Endothelial cell of umbilical vein (primary cell): ENCODE results near the gene BCL11B. TPM values are rescaled to one million over a fixed set of nuclear protein-coding genes. Genes with fewer than 3 reads are reported as not detected.

Source experiments
- BruUV-seq: library from RNA; stranded (reverse); fragments of 400-500 nt; replicated peaks from 2 replicates; lab custom pipeline; 2021; lab: Mats Ljungman, UMichigan
- CTCF ChIA-PET: fragments of 300-600, 350-600 bp; sonication (Branson Sonifier 250); formaldehyde crosslinking; loops from one replicate; lab custom pipeline; 2021; ENCODE audit warnings: antibody characterized with exemption, inconsistent platforms; lab: Charles Lee
- POLR2A ChIA-PET: fragments of 300-600, 350-600 bp; sonication (Branson Sonifier 250); formaldehyde crosslinking; loops from one replicate; lab custom pipeline; 2021; ENCODE audit warnings: antibody characterized with exemption, inconsistent platforms; lab: Charles Lee
- DNase-seq: peaks from one replicate; pipeline ENCODE4 v3.0.0-alpha.2; 2011; ENCODE audit warnings: low read depth, low spot score
- FAIRE-seq: peaks from 2 replicates; lab custom pipeline; 2011; peaks lifted over from hg19 to GRCh38; lab: Jason Lieb, UNC
- H2AFZ ChIP-seq: 2 replicates; pipeline ENCODE4 v1.6.0; 2012; ENCODE audit warnings: low read depth, low read length, control low read depth, inconsistent platforms
- H3K27ac ChIP-seq: 2 replicates; pipeline ENCODE4 v1.5.1; 2011; ENCODE audit warnings: low read depth, mild to moderate bottlenecking, control low read depth, low read length, moderate library complexity; ENCODE audit not compliant: insufficient read depth
- H3K27me3 ChIP-seq, 2 experiments: 2 replicates each; pipeline versions ENCODE4 v1.6.0 to v1.6.1; 2011; ENCODE audit warnings: low read length in 2 of 2, mixed read lengths in 1 of 2; ENCODE audit not compliant: control insufficient read depth in 2 of 2, insufficient read depth in 2 of 2
- H3K36me3 ChIP-seq, 2 experiments: 2 replicates in 1 of 2; 3 replicates in 1 of 2; pipeline ENCODE4 v1.5.1; 2011; ENCODE audit warnings: low read length in 2 of 2, mild to moderate bottlenecking in 1 of 2, moderate library complexity in 1 of 2; ENCODE audit not compliant: control insufficient read depth in 2 of 2, insufficient read depth in 2 of 2; ENCODE audit errors: extremely low read depth in 1 of 2
- H3K4me1 ChIP-seq: 3 replicates; pipeline ENCODE4 v1.5.1; 2011; ENCODE audit warnings: mild to moderate bottlenecking, low read length; ENCODE audit not compliant: control insufficient read depth, insufficient read depth; ENCODE audit errors: extremely low read depth
- H3K4me2 ChIP-seq: 2 replicates; pipeline ENCODE4 v1.6.1; 2011; ENCODE audit warnings: low read length, control low read depth, mixed read lengths; ENCODE audit not compliant: insufficient read depth
- H3K4me3 ChIP-seq, 3 experiments: fragments of 200-600 bp in 1 of 3; sonication (generic), shearing (Covaris generic) in 1 of 3; replicated peaks in 1 of 3; 2 replicates each; pipeline ENCODE4 v1.5.1; 2011 to 2016; ENCODE audit warnings: control low read depth in 3 of 3, low read length in 3 of 3, mild to moderate bottlenecking in 2 of 3, inconsistent platforms in 1 of 3, low read depth in 1 of 3, moderate library complexity in 1 of 3; ENCODE audit not compliant: insufficient read depth in 1 of 3
- H3K79me2 ChIP-seq: 2 replicates; pipeline ENCODE4 v1.6.0; 2012; ENCODE audit warnings: low read length, inconsistent platforms; ENCODE audit not compliant: control insufficient read depth, insufficient read depth
- H3K9ac ChIP-seq: replicated peaks from 2 replicates; pipeline ENCODE3; 2011; ENCODE audit warnings: low read length, control low read depth; ENCODE audit not compliant: insufficient read depth; ENCODE audit errors: extremely low read depth
- H3K9me1 ChIP-seq: replicated peaks from 3 replicates; pipeline ENCODE4 v1.6.0; 2011; ENCODE audit warnings: mild to moderate bottlenecking, low read length; ENCODE audit not compliant: control insufficient read depth, insufficient read depth; ENCODE audit errors: extremely low read depth
- H3K9me3 ChIP-seq: replicated peaks from 2 replicates; pipeline ENCODE4 v1.5.1; 2012; ENCODE audit warnings: low read length, inconsistent platforms; ENCODE audit not compliant: control insufficient read depth, insufficient read depth
- H4K20me1 ChIP-seq: replicated peaks from 2 replicates; pipeline ENCODE3; 2011; ENCODE audit warnings: mild to moderate bottlenecking, low read length; ENCODE audit not compliant: control insufficient read depth, insufficient read depth; ENCODE audit errors: extremely low read depth
- CTCF ChIP-seq, 2 donors: IDR thresholded peaks; 1 replicate in 1 of 2; 2 replicates in 1 of 2; pipeline ENCODE4 v1.5.1; 2011; ENCODE audit warnings: low read length in 2 of 2, mild to moderate bottlenecking in 2 of 2, moderate library complexity in 2 of 2, control low read depth in 1 of 2, inconsistent platforms in 1 of 2, low read depth in 1 of 2; ENCODE audit not compliant: insufficient read depth in 1 of 2; ENCODE audit errors: extremely low read depth in 1 of 2
- EZH2 ChIP-seq: IDR thresholded peaks from 2 replicates; pipeline ENCODE4 v1.6.1; 2012; ENCODE audit warnings: borderline replicate concordance, low read depth, mild to moderate bottlenecking, moderate library complexity, low read length, inconsistent platforms; ENCODE audit not compliant: severe bottlenecking
- FOS ChIP-seq: IDR thresholded peaks from 2 replicates; pipeline ENCODE4 v1.6.1; 2011; ENCODE audit warnings: mild to moderate bottlenecking, low read length, moderate library complexity, borderline replicate concordance; ENCODE audit not compliant: insufficient read depth
- GATA2 ChIP-seq: IDR thresholded peaks from 2 replicates; pipeline ENCODE4 v1.7.0; 2011; ENCODE audit warnings: low read depth, mild to moderate bottlenecking, moderate library complexity, mixed read lengths, low read length; ENCODE audit not compliant: insufficient read length, insufficient read depth
- JUN ChIP-seq: IDR thresholded peaks from 2 replicates; pipeline ENCODE4 v1.6.1; 2011; ENCODE audit warnings: borderline replicate concordance, low read depth; ENCODE audit not compliant: insufficient read length, insufficient read depth
- MAX ChIP-seq: IDR thresholded peaks from 2 replicates; pipeline ENCODE4 v1.6.1; 2011; ENCODE audit not compliant: insufficient read depth, insufficient read length
- MYC ChIP-seq: IDR thresholded peaks from one replicate; pipeline ENCODE4 v1.6.1; 2011; ENCODE audit warnings: mild to moderate bottlenecking, low read depth, low read length
- POLR2A ChIP-seq: IDR thresholded peaks from 2 replicates; pipeline ENCODE4 v1.6.1; 2012; ENCODE audit warnings: low read depth, mild to moderate bottlenecking, control low read depth, low read length
- POLR2AphosphoS5 ChIP-seq: IDR thresholded peaks from 2 replicates; pipeline ENCODE4 v1.6.1; 2012; ENCODE audit warnings: low read depth, mild to moderate bottlenecking, control low read depth, low read length, moderate library complexity; ENCODE audit not compliant: insufficient read depth
- dilution Hi-C: fragments of 300-500 bp; cut with MboI; formaldehyde crosslinking; loops from one replicate; pipeline ENCODE4 v1.15.0; 2019; ENCODE audit warnings: low sequenced_read_pairs; ENCODE audit not compliant: extremely low pct_ligation_motif_present
- intact Hi-C: fragments of 100-400 bp; cut with micrococcal nuclease; formaldehyde crosslinking; loops from one replicate; pipeline ENCODE4 v1.10.0; 2022
- polyA plus RNA-seq, 4 experiments: library from polyadenylated mRNA; depleted of rRNA in 3 of 4; stranded (reverse) in 3 of 4; unstranded in 1 of 4; fragments of >200 nt; gene quantifications; 2 replicates each; pipeline versions ENCODE4 v1.2.1 to v1.2.3, GENCODE V29; 2011 to 2012; ENCODE audit warnings: missing spikeins in 1 of 4
- total RNA-seq: library from RNA; stranded (reverse); gene quantifications from 2 replicates; pipeline ENCODE4 v1.2.3, GENCODE V29; 2021

The BCL11B gene
- total and polyA plus RNA-seq, 2 donors (not counting 3 experiments of a cell fraction or from before 2014, with no cell fraction given), result 0.03 to 0.07 TPM

GRCh38 chr14:99175331-99176155 lies 96.5 kb downstream of the BCL11B start:
- ChIA-PET CTCF (interaction anchor here (1.4 kb wide), 1 partner anchor 12 kb away, joined by 4 read pairs; no protein-coding TSS in a partner anchor), POLR2A (no interaction called here)
- intact Hi-C loops, result no loop called here
- no peaks in the 10 kb centered on the region for H3K36me3 ChIP-seq
- no peak overlapping the region for H3K4me3 ChIP-seq
- no peaks in the 10 kb centered on the region for H3K79me2 ChIP-seq
- H3K4me2 ChIP-seq, result no peak overlapping the region
- no peaks in the 10 kb centered on the region for H3K9me1 ChIP-seq
- no peak overlapping the region for H3K27ac ChIP-seq
- H4K20me1 ChIP-seq, result no peaks in the 10 kb centered on the region
- DNase-seq (no peak), FAIRE-seq (no peak)
- no TSS peak for BruUV-seq
- no peak overlapping the region for H2AFZ ChIP-seq
- dilution Hi-C loops, result no loop called here
- no peak for TF ChIP-seq FOS
- TF ChIP-seq JUN, result no peak
- no peak for TF ChIP-seq POLR2AphosphoS5
- TF ChIP-seq MYC, result no peak
- no peak for TF ChIP-seq EZH2
- no peaks in the 10 kb centered on the region for H3K9me3 ChIP-seq
- no peak overlapping the region for H3K9ac ChIP-seq
- H3K27me3 ChIP-seq, result no peaks in the 10 kb centered on the region
- no peaks in the 10 kb centered on the region for H3K4me1 ChIP-seq

- no peak overlapping the region for H3K4me3 ChIP-seq
- dilution Hi-C loops (no loop called here), intact Hi-C loops (loop anchor here (5.0 kb wide), 1 partner anchor 1338 kb away; no protein-coding TSS in a partner anchor)
- H4K20me1 ChIP-seq, result no peaks in the 10 kb centered on the region
- DNase-seq (no peak), FAIRE-seq (no peak)
- no peaks in the 10 kb centered on the region for H3K79me2 ChIP-seq
- ChIA-PET CTCF (interaction anchor here (1.4 kb wide), 1 partner anchor 11 kb away, joined by 4 read pairs; no protein-coding TSS in a partner anchor), POLR2A (no interaction called here)
- no TSS peak for BruUV-seq
- no peaks in the 10 kb centered on the region for H3K27me3 ChIP-seq
- H3K9me1 ChIP-seq, result no peaks in the 10 kb centered on the region
- H3K4me2 ChIP-seq, result no peak overlapping the region
- H3K36me3 ChIP-seq, result no peaks in the 10 kb centered on the region
- no peak overlapping the region for H2AFZ ChIP-seq
- no peaks in the 10 kb centered on the region for H3K4me1 ChIP-seq
- H3K27ac ChIP-seq, result no peak overlapping the region
- no peak overlapping the region for H3K9ac ChIP-seq
- H3K9me3 ChIP-seq, result no peaks in the 10 kb centered on the region
- no peak for TF ChIP-seq POLR2AphosphoS5
- TF ChIP-seq MYC, result no peak
- TF ChIP-seq EZH2, result no peak
- no peak for TF ChIP-seq FOS
- no peak for TF ChIP-seq POLR2A
- no peak for TF ChIP-seq MAX
- TF ChIP-seq GATA2, result no peak
- no peak for TF ChIP-seq CTCF (IDR thresholded peaks at IDR 0.05; ENCODE audit: extremely low read depth in 1 of 2, insufficient read depth in 1 of 2, low read depth in 1 of 2, low read length in 2 of 2)
- TF ChIP-seq JUN, result no peak
Observed at GRCh38 chr14:99174770-99175319, 97.2 kb downstream of the BCL11B start.
